Measurements from ENCODE around the gene RAB11B.
"Not testable (repeated sequence)": the region's sequence is repeated elsewhere in the genome, so short reads cannot be mapped to it uniquely, and the experiment has no call there.

The RAB11B gene

DNA sequence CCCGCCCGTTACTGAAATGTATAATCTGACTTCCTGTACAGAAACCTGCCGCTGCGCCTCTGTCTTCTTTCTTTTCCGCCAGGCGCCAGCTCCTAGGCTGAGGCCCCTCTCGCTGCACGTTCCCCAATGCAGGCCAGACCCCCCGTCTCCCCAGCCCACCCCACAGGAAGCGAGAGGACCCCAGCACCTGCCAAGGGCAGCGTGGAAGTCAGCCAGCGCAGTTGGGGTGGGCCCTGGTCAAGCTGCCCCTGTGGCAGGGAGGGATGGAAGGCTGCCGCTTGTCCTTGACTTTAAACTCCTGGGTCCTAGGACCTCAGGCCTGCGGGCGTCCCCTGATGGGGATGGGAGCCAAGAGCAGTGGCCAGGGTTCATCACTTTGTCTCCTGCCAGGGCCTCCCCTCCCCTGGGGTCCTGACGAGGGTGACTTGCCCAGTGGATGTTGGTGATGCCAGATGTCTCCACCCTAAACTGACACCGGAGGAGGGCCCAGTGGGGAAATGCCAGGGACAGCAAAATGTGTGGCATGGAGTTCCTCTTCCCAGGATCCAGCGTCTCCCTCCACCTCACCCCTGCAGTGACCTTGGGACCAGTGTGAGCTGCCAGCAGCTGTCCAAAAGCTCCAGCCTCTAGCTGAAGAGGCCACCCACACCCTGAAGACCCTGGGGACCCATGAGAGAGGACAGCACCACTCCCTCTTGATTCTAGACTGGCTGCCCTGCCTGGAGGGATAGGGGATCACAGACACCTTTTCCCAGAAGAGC lies 14.4 kb downstream of the RAB11B start:
- no peak for DNase-seq (ENCODE audit: low read depth in 1 of 2, low spot score in 1 of 2)
- in situ Hi-C loops (cut with HindIII; ENCODE audit: low pct_unique_long_range_greater_than_20kb, low sequenced_read_pairs), result no loop called here
- TF ChIP-seq JUND (IDR thresholded peaks at IDR 0.05; ENCODE audit: low read depth), result no peak

DNA sequence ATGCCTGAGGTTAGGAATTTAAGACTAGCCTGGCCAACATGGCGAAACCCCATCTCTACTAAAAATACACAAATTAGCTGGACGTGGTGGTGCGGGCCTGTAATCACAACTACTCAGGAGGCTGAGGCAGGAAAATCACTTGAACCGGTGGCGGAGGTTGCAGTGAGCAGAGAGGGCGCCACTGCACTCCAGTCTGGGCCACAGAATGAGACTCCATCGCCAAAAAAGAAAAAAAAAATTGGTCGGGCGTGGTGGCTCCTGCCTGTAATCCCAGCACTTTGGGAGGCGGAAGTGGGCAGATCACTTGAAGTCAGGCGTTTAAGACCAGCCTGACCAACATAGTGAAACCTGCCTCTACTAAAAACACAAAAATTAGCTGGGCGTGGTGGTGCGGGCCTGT lies 20.6 kb downstream of the RAB11B start:
- DNase-seq (ENCODE audit: low read depth in 1 of 2, low spot score in 1 of 2); in situ Hi-C loops (cut with HindIII; ENCODE audit: low pct_unique_long_range_greater_than_20kb, low sequenced_read_pairs): not testable (repeated sequence)

DNA sequence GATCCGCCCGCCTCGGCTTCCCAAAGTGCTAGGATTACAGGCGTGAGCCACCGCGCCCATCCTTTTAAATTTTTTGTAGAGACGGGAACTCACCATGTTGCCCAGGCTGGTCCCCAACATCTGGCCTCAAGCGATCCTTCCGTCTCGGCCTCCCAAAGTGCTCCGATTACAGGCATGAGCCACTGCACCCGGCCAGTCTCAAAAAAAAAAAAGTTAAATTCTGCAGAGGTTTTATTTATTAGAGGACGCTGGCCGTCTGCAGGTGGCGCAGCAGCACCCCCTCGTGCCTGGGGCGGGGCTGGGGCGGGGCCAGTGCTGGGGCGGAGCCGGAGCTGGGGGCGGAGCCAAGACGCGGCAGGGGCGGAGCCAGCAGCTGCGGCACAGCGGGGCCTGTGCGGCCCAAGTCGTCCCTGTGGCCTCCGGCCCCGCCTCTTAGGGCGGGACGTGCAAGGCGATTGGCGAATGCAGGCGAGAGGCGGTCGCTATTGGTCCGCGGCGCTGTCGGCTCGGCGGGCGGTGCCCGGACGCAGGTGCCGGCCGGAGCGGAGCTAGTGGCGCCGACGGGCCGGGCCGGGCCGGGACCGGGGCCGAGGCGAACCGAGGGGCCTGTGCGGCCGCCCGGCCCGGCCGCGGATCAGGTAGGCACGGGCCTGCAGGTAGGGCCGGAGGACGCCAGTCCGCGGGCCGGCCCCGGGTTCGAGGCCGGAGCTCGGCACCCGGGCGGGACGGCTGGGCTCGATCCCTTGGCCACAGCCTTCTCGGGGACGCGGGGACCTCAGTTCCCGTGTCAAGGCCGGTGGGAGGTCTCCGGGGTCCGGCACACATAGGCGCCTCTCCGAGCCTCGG lies 22.8 kb downstream of the RAB11B start, which contains the start of gene MARCHF2:
Gene MARCHF2, plus strand, starts transcription at position 523 of the 846 bp plus-strand sequence. CDS start 8,536 bp downstream, outside the sequence.
- in situ Hi-C loops (cut with HindIII; ENCODE audit: low pct_unique_long_range_greater_than_20kb, low sequenced_read_pairs), result no loop called here

DNA sequence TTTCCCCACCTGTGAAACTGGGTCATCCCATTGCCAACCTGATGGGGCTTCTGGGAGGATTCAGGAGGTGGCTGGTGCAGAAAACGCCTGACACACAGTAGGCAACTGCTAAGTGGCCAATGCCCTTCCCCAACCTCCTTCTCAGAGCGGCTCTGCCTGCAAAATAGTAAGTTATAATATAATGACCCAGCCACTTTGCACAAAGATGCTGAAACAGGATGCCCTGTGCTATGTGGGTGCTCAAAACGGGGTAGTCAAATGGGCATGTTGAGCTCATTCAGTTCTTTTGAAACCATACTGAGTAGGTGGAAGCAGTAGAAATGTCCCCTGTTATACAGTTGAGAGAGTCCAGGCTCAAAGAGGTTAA lies 23.5 kb downstream of the RAB11B start:
- TF ChIP-seq JUND (IDR thresholded peaks at IDR 0.05; ENCODE audit: low read depth), result no peak
- no peak for DNase-seq (ENCODE audit: low read depth in 1 of 2, low spot score in 1 of 2)
- in situ Hi-C loops (cut with HindIII; ENCODE audit: low pct_unique_long_range_greater_than_20kb, low sequenced_read_pairs), result no loop called here

More for the DNA sequence above, 22.8 kb downstream of the RAB11B start, which contains the start of gene MARCHF2:
- TF ChIP-seq JUND (IDR thresholded peaks at IDR 0.05; ENCODE audit: low read depth), result no peak
- DNase-seq (ENCODE audit: low read depth in 1 of 2, low spot score in 1 of 2), result peak; percentile 87 to 95

DNA sequence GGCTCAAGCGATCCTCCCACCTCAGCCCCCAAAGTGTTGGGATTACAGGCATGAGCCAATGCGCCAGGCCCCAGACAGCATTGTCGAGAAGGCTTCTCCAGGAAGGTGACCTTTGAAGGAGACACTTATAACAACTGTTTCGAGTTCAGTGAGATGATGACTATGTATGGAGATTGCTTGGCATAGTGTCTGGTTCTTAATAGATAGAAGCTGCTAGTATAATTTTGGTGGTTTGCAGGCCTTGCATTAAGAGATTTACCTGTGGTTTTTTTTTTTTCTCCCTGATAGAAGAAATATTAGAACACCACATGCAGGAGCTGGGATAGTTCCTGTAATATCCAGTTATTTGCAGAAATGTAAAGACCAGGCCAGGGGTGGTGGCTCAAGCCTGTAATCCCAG lies 26.6 kb downstream of the RAB11B start:
- DNase-seq (ENCODE audit: low read depth in 1 of 2, low spot score in 1 of 2), result no peak
- TF ChIP-seq JUND (IDR thresholded peaks at IDR 0.05; ENCODE audit: low read depth), result no peak
- in situ Hi-C loops (cut with HindIII; ENCODE audit: low pct_unique_long_range_greater_than_20kb, low sequenced_read_pairs), result no loop called here

DNA sequence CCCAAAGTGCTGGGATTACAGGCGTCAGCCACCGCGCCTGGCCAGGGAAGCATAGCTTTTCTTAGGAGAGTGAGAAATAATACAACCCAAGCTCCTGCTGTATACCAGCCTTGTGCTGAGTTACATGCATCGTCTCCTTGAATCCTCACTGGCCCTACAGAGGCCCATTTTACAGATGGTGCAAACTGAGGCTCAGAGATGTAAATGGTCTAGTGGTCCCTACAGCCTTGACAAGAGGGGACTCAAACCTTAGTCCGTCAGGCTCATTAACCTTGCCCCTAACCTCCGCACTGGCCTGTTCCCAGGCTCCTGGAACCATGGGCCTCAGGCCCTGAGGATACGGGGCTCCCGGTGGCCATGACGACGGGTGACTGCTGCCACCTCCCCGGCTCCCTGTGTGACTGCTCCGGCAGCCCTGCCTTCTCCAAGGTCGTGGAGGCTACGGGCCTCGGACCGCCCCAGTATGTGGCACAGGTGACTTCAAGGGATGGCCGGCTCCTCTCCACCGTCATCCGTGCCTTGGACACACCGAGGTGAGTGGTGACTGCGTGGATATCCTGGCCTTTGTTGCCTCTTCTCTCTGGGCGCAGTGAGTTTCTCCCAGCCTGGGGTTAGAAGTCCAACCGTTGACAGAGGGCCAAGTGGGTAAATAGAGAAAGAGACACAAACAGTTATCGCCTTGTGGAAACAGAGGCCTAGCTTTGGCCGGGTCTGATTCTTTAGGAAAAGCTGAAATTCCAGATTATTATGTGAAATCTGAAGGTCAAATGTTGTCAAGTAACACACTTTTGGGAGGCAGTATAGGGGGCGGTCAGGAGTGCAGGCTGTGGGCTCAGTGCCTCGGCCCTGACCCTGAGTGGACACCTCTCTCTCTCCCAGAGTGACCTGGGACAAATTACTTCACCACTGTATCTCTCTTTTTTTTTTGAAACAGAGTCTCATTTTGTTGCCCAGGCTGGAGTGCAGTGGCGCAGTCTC lies 31.6 kb downstream of the RAB11B start:
- in situ Hi-C loops (cut with HindIII; ENCODE audit: low pct_unique_long_range_greater_than_20kb, low sequenced_read_pairs), result no loop called here
- DNase-seq (ENCODE audit: low read depth in 1 of 2, low spot score in 1 of 2), result no peak
- no peak for TF ChIP-seq JUND (IDR thresholded peaks at IDR 0.05; ENCODE audit: low read depth)

DNA sequence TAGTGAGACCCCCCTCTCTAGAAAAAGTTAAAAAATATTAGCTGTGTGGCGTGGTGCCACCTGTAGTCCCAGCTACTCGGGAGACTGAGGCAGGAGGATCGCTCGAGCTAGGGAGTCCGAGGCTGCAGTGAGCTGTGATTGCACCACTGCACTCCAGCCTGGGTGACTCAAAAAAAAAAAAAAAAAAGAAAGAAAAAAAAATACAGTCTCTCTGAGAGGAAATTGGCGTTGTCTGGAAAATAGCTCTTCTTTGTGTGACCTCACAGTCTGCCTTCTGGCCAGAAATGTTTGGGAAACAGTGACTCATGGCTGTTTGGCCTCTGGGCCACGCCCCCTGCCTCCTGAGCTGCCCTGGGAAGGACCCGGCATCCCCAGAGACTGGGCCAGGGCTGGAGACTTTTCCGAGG lies 33.7 kb downstream of the RAB11B start:
- TF ChIP-seq JUND (IDR thresholded peaks at IDR 0.05; ENCODE audit: low read depth), result no peak
- in situ Hi-C loops (cut with HindIII; ENCODE audit: low pct_unique_long_range_greater_than_20kb, low sequenced_read_pairs), result no loop called here

DNA sequence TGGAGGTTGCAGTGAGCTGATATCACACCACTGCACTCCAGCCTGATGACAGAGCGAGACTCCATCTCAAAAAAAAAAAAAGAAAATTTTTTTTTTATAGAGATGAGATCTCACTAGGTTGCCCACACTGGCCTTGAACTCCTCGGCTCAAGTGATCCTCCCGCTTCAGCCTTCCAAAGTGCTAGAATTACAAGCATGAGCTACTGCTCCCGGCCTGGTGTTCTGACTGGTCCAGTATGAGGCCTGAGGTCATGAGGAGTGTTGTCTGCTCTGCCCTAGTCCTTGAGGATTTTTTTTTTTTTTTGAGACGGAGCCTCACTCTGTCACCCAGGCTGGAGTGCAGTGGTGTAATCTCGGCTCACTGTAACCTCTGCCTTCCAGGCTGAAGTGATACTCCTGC lies 35.2 kb downstream of the RAB11B start:
- in situ Hi-C loops (cut with HindIII; ENCODE audit: low pct_unique_long_range_greater_than_20kb, low sequenced_read_pairs); DNase-seq (ENCODE audit: low read depth in 1 of 2, low spot score in 1 of 2): not testable (repeated sequence)

More for the DNA sequence above, 33.7 kb downstream of the RAB11B start:
- DNase-seq (ENCODE audit: low read depth in 1 of 2, low spot score in 1 of 2), result peak in 1 of 2 experiments; percentile 55

DNA sequence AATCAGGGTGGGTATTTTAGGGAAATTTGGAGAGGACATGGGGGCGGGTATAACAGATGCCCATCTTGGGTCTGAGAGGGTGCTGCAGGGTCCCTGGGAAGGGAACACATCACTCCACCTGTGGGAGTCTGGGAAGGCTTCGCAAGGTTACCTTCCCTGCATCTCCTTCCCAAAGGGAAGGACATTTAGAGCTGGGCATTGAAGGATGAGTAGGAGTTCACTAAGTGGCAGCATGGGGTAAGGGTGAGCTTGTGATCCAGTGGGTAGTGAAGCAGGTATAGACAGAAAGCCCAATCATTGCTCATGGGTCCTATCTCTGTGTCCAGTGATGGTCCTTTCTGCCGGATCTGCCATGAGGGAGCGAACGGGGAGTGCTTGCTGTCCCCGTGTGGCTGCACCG lies 36.1 kb downstream of the RAB11B start:
- in situ Hi-C loops (cut with HindIII; ENCODE audit: low pct_unique_long_range_greater_than_20kb, low sequenced_read_pairs), result no loop called here

DNA sequence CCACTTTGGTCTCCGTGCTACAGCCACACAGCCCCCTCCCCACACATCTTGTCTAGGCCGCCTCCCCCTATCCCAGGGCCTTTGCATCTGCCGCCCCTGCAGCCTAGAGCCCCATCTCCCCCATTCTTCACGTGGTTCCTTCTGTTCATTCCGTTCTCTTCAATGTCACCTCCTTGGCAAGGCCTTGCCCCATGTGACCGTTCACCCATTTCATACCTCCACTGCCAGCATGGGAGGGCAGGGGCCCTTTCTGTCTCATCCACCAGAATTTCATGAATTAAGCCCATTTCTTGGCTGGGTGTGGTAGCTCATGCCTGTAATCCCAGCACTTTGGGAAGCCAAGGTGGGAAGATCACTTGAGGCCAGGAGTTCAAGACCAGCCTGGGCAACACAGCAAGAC lies 38.9 kb downstream of the RAB11B start:
- no peak for TF ChIP-seq JUND (IDR thresholded peaks at IDR 0.05; ENCODE audit: low read depth)
- in situ Hi-C loops (cut with HindIII; ENCODE audit: low pct_unique_long_range_greater_than_20kb, low sequenced_read_pairs), result no loop called here
- no peak for DNase-seq (ENCODE audit: low read depth in 1 of 2, low spot score in 1 of 2)

More for the DNA sequence above, 36.1 kb downstream of the RAB11B start:
- DNase-seq (ENCODE audit: low read depth in 1 of 2, low spot score in 1 of 2), result no peak
- no peak for TF ChIP-seq JUND (IDR thresholded peaks at IDR 0.05; ENCODE audit: low read depth)

DNA sequence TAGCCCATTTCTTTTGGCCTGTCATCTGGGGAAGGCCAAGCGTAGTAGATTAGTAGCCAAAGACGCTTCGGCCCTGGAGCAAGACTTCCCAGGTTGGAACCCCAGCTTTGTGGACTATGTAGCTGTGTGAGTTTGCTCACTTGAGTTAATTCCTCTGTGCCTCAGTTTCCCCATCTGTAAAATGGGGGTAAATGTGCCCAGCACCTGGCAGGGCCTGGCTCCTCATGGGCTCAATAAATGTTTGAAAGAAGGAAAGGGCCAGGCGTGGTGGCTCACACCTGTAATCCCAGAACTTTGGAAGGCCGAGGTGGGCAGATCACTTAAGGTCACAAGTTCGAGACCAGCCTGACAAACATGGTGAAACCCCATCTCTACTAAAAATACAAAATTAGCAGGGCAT lies 39.7 kb downstream of the RAB11B start:
- in situ Hi-C loops (cut with HindIII; ENCODE audit: low pct_unique_long_range_greater_than_20kb, low sequenced_read_pairs), result no loop called here
- DNase-seq (ENCODE audit: low read depth in 1 of 2, low spot score in 1 of 2), result no peak
- TF ChIP-seq JUND (IDR thresholded peaks at IDR 0.05; ENCODE audit: low read depth), result no peak

DNA sequence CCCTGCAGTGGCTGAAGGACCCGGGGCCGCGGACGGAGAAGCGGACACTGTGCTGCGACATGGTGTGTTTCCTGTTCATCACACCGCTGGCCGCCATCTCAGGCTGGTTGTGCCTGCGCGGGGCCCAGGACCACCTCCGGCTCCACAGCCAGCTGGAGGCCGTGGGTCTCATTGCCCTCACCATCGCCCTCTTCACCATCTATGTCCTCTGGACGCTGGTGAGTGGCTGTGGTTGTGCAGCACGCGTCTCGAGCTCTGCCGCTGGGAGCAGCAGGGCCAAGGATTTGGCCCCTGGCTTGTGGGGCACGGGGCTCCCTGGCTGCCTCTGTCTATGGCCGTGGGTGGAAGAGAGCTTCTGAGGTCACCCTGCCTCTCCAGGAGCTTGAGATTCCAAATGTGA lies 40.5 kb downstream of the RAB11B start:
- no peak for DNase-seq (ENCODE audit: low read depth in 1 of 2, low spot score in 1 of 2)
- in situ Hi-C loops (cut with HindIII; ENCODE audit: low pct_unique_long_range_greater_than_20kb, low sequenced_read_pairs), result no loop called here
- no peak for TF ChIP-seq JUND (IDR thresholded peaks at IDR 0.05; ENCODE audit: low read depth)
